Activated T-helper 17 cell treated with anti-CD3 and anti-CD28 coated beads, Interleukin-2, amount 50 U/mL, for 72 hours (primary cell): Measurements from ENCODE around the gene SGPP2. TPM values are rescaled to one million over a fixed set of nuclear protein-coding genes. Genes with fewer than 3 reads are reported as not detected.

ENCODE experiments used
- ATAC-seq: fragments of 150-1000 bp; cut with Tn5 transposase; replicated peaks from 2 replicates; pipeline ENCODE4 v1.10.0; 2021; ENCODE audit warnings: mild to moderate bottlenecking, moderate library complexity
- H3K27ac Mint-ChIP-seq: one replicate; pipeline ENCODE4 v1.8.0; 2022; ENCODE audit warnings: mixed read lengths
- H3K27me3 Mint-ChIP-seq: one replicate; pipeline ENCODE4 v1.8.0; 2022; ENCODE audit warnings: mixed read lengths
- H3K36me3 Mint-ChIP-seq: one replicate; pipeline ENCODE4 v1.8.0; 2022; ENCODE audit warnings: low read depth, mild to moderate bottlenecking, mixed read lengths
- H3K4me1 Mint-ChIP-seq: one replicate; pipeline ENCODE4 v1.8.0; 2022; ENCODE audit warnings: mixed read lengths
- H3K4me3 Mint-ChIP-seq: one replicate; pipeline ENCODE4 v1.8.0; 2022; ENCODE audit warnings: mild to moderate bottlenecking, mixed read lengths
- H3K9me3 Mint-ChIP-seq: one replicate; pipeline ENCODE4 v1.8.0; 2022; ENCODE audit warnings: mixed read lengths
- total RNA-seq, 2 donors: library from RNA; stranded (reverse); gene quantifications; one replicate each; pipeline ENCODE4 v1.2.3, GENCODE V29; 2022

Gene SGPP2
- total RNA-seq, 2 donors from 2014 or later = 3.0 to 17.0 TPM

DNA sequence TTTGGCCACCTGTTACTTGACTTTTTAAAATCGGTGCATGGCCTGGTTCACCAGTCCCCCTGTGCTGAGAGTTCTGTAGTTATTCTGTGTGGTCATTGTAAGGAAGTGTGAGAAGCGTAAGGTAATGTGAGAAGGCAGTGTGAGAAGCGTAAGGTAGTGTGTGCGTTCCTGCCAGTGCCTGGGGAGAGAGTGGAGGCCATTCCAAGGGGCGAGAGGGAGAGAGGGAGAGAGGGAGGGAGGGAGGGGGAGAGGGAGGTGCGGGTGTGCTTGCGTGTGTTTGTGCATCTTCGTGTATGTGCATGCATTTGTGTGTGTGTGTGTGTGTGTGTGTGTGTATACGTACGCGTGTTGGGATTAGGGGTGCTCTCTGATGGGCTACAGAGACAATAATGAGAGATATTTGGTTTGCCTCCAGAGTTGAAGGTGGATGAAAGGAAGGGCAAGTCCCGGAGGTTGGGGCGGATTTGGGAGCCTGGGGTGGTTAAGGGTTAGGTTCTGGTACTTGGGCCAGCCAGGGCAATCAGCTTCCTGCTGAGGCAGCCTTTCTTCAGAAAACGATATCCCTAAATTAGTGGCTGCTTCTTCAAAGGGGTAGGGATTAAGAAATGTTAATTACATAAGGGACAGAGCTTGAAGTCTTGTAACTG lies 53.7 kb downstream of the SGPP2 start:
- H3K36me3 Mint-ChIP-seq = peaks cover 71% of the 10 kb centered on the region
- H3K9me3 Mint-ChIP-seq = no peaks in the 10 kb centered on the region
- no peak overlapping the region for H3K4me3 Mint-ChIP-seq
- ATAC-seq = no peak
- no peaks in the 10 kb centered on the region for H3K27me3 Mint-ChIP-seq
- H3K27ac Mint-ChIP-seq = no peak overlapping the region
- H3K4me1 Mint-ChIP-seq = peaks cover 7% of the 10 kb centered on the region

DNA sequence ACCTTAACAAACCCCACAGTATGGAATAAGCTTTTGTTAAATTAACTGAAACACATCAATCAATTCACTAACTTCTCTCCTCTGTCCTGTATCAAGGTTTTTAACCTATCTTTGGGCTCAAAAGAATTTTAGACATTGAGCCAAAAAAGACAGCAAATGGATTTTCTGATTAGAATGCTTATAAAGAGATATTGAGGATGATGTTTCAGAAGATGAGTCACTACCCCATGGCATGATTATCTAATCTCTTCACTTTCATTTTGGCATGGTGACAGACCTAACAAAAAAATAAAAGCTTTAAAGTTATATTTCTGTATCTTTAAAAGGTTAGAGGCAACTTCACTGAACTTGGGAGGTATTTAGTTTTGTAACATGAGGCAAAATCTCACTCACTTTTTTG lies 55.5 kb downstream of the SGPP2 start:
- no peaks in the 10 kb centered on the region for H3K9me3 Mint-ChIP-seq
- ATAC-seq = no peak
- no peak overlapping the region for H3K27ac Mint-ChIP-seq
- H3K4me3 Mint-ChIP-seq = peak overlapping the region; percentile 35
- H3K4me1 Mint-ChIP-seq = peaks cover 7% of the 10 kb centered on the region
- peaks cover 75% of the 10 kb centered on the region for H3K36me3 Mint-ChIP-seq
- H3K27me3 Mint-ChIP-seq = no peaks in the 10 kb centered on the region

DNA sequence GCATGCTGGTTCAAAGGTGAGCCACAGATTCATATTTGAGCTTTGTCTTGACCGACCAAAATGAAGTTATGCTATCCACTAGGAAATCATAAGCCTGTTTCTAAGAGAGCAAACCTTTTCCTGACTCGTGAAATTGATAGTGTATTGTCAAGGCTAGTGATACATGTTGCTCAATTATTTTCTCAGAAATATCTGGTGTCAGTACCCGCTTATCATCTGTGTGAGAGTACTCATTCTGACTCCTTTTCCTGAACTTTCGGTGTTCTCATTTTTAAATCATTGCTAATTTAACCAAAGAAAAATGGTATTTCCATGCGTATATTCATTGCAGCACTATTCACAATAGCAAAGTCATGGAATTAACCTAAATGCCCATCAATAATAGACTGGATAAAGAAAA lies 56.2 kb downstream of the SGPP2 start:
- peaks cover 7% of the 10 kb centered on the region for H3K4me1 Mint-ChIP-seq
- H3K9me3 Mint-ChIP-seq = no peaks in the 10 kb centered on the region
- no peak overlapping the region for H3K27ac Mint-ChIP-seq
- no peak for ATAC-seq
- H3K36me3 Mint-ChIP-seq = peaks cover 74% of the 10 kb centered on the region
- peak overlapping the region; percentile 35 for H3K4me3 Mint-ChIP-seq
- no peaks in the 10 kb centered on the region for H3K27me3 Mint-ChIP-seq

DNA sequence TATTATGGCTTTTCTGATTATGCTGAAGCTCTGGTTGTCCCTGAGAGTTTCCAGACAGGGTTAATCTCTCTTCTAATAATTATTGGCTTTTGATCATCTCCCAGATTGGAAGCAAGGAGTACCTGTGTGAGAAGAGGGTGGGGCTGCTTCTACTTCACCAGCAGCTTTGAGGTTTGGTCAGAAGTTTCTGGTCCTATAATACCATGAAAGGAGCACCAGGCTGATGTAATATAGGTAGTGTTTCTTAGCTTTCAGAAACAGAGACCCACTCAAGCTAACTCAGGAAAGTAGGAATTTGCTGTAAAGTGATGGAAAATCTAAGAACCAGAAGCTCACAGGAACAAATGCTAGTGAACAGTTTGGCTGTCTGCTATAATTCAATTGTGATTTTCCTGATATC lies 57.6 kb downstream of the SGPP2 start:
- ATAC-seq = no peak
- peaks cover 7% of the 10 kb centered on the region for H3K4me1 Mint-ChIP-seq
- H3K4me3 Mint-ChIP-seq = no peak overlapping the region
- no peak overlapping the region for H3K27ac Mint-ChIP-seq
- H3K36me3 Mint-ChIP-seq = peaks cover 69% of the 10 kb centered on the region
- H3K9me3 Mint-ChIP-seq = no peaks in the 10 kb centered on the region
- no peaks in the 10 kb centered on the region for H3K27me3 Mint-ChIP-seq

DNA sequence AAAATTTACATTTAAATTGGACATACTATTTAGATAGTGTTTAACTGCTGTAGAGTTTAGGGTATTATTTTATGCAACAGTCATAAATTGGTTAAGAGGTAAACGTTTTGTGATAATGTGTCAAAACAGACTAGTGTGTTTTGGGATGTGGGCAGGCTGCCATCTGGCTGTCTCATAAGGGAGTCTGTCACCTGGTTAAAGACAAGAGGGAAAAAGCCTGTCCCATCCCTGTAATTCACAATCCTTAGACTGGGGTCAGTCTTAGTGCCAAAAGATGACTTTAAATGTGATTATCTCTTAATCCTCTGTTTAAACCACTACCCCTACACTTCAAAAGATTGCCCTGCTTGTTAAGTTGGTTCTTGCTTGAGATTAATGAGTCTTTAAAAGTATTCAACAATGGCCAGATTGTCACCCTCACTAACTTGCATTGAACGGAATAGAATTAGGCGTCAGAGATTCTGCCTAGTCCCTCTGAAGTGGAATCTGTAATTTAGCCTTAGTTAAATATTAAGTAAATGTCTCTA lies 59.2 kb downstream of the SGPP2 start:
- no peaks in the 10 kb centered on the region for H3K27me3 Mint-ChIP-seq
- peaks cover 58% of the 10 kb centered on the region for H3K36me3 Mint-ChIP-seq
- H3K4me1 Mint-ChIP-seq = peaks cover 7% of the 10 kb centered on the region
- ATAC-seq = no peak
- H3K9me3 Mint-ChIP-seq = no peaks in the 10 kb centered on the region
- no peak overlapping the region for H3K4me3 Mint-ChIP-seq
- no peak overlapping the region for H3K27ac Mint-ChIP-seq

DNA sequence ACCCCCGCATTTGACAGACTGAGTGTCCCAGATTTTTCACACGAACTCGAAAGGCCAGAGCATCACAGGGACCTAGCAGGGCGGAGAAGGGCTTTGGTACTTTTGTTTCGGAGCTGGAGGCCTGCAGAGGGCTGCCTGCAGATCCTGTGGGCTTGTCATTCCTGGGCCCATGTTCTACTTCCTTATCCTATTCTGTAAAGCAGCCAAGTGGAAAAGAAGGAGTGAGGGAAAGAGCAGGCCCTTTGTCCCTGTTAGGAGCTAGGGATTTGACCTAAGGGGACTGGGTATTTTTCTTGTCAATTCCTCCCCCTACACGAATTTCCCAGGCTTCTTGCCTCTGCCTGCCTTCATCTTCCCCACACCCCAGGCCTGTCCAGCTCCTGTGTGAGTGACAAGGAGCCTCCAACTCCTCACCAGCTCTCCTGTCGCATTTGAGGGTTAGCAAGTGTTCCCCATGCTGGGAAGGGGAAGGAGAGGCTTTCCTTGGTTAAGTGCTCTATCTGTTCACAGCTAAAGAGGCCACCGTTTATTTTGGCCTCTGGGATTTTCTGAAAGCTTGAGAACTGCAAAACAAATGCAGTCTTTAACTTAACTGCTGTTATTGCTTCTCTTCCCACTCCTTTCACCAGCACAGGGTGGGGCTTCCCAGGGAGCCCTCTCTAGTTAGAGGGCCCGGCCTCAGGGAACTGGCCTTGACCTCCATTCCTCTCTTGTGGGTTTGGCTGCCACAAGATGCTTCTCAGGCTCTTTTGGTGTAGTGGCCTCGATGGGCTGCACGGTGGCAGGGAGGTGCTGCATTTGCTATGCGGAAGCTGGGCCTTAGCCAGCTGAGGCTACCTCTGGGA lies 61.2 kb downstream of the SGPP2 start:
- peaks cover 42% of the 10 kb centered on the region for H3K36me3 Mint-ChIP-seq
- ATAC-seq = no peak

DNA sequence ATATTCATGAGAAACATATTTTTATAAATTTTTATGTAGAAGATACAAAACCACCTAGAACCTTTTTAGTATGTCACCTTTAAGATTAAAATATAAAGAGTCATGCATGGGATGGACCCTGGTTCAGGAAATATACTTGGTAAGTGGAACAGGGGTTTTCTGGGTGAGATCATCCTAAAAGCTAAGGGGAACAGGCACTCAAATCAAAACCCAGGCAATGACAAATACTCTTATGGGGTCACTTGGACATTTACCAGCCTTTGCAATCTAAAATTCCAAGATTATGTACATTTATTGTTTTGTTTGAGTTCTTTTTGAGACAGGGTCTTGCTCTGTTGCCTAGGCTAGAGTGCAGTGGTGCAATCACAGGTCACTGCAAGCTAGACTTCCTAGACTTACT lies 65.8 kb downstream of the SGPP2 start:
- Mint-ChIP-seq H3K27me3 (no peaks in the 10 kb centered on the region), H3K9me3 (no peaks in the 10 kb centered on the region), H3K36me3 (peaks cover 15% of the 10 kb centered on the region), H3K27ac (no peak overlapping the region), H3K4me1 (no peaks in the 10 kb centered on the region), H3K4me3 (no peak overlapping the region)
- ATAC-seq = no peak

More for the DNA sequence above, 61.2 kb downstream of the SGPP2 start:
- Mint-ChIP-seq H3K27ac (no peak overlapping the region), H3K27me3 (no peaks in the 10 kb centered on the region), H3K4me3 (no peak overlapping the region), H3K4me1 (no peaks in the 10 kb centered on the region), H3K9me3 (no peaks in the 10 kb centered on the region)

DNA sequence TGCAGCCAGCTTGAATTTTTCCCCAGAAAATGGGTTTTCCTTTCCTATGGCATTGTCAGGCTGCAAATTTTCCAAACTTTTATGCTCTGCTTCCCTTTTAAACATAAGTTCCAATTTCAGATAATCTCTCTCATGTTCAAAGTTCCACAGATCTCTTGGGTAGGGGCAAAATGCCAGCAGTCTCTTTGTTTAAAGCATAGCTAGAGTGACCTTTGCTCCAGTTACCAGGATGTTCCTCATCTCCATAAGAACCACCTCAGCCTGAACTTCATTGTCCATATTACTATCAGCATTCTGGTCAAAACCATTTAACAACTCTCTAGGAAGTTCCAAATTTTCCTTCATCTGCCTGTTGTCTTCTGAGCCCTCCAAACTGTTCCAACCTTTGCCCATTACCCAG lies 68.3 kb downstream of the SGPP2 start:
- H3K27ac Mint-ChIP-seq = no peak overlapping the region
- ATAC-seq = no peak
- H3K4me3 Mint-ChIP-seq = no peak overlapping the region
- H3K36me3 Mint-ChIP-seq = peaks cover 21% of the 10 kb centered on the region
- H3K27me3 Mint-ChIP-seq = no peaks in the 10 kb centered on the region
- peaks cover 4% of the 10 kb centered on the region for H3K9me3 Mint-ChIP-seq
- H3K4me1 Mint-ChIP-seq = no peaks in the 10 kb centered on the region

DNA sequence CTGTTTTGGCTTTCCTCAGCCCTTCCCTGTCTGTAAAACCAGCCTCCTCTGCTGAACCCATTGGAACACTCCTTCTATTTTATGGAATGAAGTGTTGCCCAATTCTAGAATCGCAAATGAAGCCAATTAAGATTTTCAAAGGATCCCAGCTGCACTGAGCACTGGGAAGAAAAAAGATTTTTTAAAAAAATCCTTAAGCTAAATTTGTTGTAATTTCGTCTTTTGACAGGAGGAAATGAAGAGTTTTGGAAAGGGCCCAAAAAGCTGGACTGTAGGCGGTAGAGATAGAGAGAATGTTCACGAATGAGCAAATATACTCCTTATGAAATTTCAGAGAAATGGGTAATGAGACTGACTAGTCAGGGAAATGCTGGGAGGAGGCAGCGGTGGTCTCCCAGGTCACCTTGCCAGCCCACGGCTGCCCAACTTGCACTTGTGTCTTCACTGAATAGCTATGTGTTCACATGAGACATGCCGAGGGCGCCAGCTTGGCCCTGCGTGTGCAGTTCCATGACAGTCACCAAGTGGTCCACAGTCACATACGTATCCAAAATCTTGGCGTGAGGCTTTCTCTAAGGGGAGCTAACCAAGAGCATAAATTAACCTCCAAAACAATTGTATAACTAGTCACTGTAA lies 69.9 kb downstream of the SGPP2 start:
- Mint-ChIP-seq H3K4me1 (no peaks in the 10 kb centered on the region), H3K27me3 (no peaks in the 10 kb centered on the region), H3K36me3 (peaks cover 29% of the 10 kb centered on the region), H3K27ac (no peak overlapping the region), H3K4me3 (no peak overlapping the region), H3K9me3 (peaks cover 4% of the 10 kb centered on the region)
- no peak for ATAC-seq

DNA sequence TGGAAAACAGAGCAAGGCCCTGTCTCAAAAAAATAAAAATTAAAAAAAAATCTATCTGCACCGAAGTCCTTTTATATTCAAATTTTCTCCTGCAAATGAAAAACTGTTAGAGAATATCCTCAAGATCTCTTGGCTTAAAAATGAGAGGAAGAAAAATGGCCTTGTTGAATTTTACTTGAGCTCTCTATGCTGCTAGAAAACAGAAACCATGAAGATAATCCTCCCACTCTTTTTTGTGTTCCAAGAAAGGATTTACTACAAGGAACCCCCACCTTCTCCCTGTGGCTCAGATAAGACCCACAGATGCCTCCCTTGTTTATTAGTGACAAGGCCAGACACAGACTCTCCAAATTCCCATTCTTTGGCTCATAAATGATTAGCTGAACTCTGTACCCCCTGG lies 71.0 kb downstream of the SGPP2 start:
- H3K4me3 Mint-ChIP-seq = no peak overlapping the region
- H3K9me3 Mint-ChIP-seq = peaks cover 4% of the 10 kb centered on the region
- no peak for ATAC-seq
- no peaks in the 10 kb centered on the region for H3K27me3 Mint-ChIP-seq
- H3K4me1 Mint-ChIP-seq = no peaks in the 10 kb centered on the region
- H3K36me3 Mint-ChIP-seq = peaks cover 29% of the 10 kb centered on the region
- H3K27ac Mint-ChIP-seq = no peak overlapping the region

DNA sequence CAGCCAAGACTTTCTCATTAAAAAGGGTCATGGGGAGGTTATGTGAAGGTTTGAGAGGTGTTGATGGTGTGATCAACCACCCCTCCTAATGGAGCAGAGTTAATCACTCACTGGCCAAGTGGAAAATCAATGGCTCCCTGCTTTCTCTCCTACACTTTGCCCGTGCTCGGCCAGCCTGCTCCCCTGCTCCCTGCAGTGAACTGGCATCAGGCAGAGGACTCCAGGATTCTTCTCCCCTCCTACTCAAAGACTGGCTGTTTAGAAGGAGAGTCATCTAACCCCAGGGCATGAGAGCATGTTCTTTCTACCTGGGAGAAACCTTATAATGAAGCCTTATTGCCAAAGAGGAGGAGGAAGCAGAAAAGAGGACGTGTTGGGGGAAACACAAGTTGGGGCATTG lies 74.9 kb downstream of the SGPP2 start:
- ATAC-seq = no peak
- Mint-ChIP-seq H3K9me3 (peaks cover 4% of the 10 kb centered on the region), H3K4me1 (peaks cover 7% of the 10 kb centered on the region), H3K36me3 (peaks cover 43% of the 10 kb centered on the region), H3K4me3 (no peak overlapping the region), H3K27me3 (no peaks in the 10 kb centered on the region), H3K27ac (no peak overlapping the region)

DNA sequence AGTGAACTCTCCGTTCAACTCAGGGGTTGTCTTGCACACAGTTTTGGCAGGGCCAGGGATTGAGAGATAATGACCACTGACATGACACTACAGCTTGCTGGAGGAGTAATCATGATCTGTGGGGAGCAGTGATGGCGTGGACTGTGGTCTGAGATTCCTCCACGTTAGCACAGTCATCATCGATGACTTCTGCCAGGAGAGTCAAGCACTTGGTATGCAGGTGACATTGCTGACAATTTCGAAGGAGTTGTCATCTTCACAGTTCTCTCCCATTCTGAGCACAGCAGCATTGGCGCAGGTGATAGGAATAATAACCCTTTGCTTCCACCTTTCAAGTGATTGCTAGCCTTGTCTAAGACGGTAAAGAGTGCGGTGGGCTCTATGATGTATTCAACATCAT lies 79.8 kb downstream of the SGPP2 start:
- peaks cover 33% of the 10 kb centered on the region for H3K36me3 Mint-ChIP-seq
- no peaks in the 10 kb centered on the region for H3K27me3 Mint-ChIP-seq
- H3K27ac Mint-ChIP-seq = no peak overlapping the region
- peaks cover 13% of the 10 kb centered on the region for H3K4me1 Mint-ChIP-seq
- peak overlapping the region; percentile 4 for H3K4me3 Mint-ChIP-seq
- ATAC-seq = no peak
- no peaks in the 10 kb centered on the region for H3K9me3 Mint-ChIP-seq

DNA sequence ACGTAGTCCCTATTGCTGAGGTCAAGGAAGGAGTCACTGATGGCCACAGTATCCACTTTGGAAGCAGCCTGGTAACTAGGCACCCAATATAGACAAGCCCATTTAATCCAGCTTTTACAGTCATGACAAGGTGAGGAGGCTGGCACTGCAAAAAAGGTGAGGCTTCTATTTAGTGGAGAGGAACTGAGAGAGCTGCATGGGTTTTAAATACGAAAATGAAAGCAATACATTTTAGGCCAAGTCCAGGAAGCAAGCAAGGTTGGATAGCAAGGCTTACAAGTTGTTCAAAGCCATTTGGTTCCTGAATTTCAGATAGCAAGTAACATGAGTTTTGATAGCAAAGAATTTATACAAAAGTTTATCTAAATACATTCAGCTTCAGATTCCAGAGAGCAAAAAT lies 80.4 kb downstream of the SGPP2 start:
- Mint-ChIP-seq H3K36me3 (peaks cover 33% of the 10 kb centered on the region), H3K9me3 (no peaks in the 10 kb centered on the region), H3K27me3 (no peaks in the 10 kb centered on the region), H3K4me1 (peaks cover 13% of the 10 kb centered on the region), H3K4me3 (peak overlapping the region; percentile 4), H3K27ac (no peak overlapping the region)
- ATAC-seq = no peak

DNA sequence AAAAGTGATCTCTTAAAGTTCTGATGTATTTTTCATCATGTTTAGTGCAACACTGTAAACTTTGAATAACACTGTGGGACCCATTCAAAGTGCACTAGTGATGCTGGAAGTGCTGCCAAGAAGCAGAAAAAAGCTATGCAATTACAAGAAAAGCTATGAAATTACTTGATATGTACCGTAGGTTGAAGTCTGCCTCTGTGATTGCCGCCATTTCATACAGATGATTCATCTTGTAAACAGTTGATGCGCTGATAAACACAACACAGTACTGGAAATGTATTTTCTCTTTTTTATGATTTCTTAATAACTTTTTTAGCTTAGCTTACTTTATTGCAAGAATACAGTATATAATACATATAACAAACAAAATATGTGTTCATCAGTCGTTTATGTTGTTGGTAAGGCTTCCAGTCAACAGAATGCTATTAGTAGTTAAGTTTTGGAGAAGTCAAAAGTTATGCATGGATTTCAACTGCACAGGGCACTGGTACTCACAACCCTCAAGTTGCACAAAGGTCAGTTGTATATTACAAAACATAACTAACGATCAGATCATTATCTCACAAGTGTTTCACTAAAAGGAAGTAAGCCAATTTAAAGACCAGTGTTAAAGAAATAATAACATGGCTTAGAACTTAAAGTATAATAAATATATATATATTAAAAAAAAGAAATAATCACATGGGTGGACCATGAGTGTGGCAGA lies 82.0 kb downstream of the SGPP2 start:
- Mint-ChIP-seq H3K9me3 (no peaks in the 10 kb centered on the region), H3K4me1 (peaks cover 13% of the 10 kb centered on the region), H3K36me3 (peaks cover 35% of the 10 kb centered on the region), H3K27me3 (no peaks in the 10 kb centered on the region), H3K4me3 (no peak overlapping the region), H3K27ac (no peak overlapping the region)
- no peak for ATAC-seq
